Upper lobe of left lung (tissue), 6 donors: Measurements from ENCODE around the gene BLOC1S5. TPM values are rescaled to one million over a fixed set of nuclear protein-coding genes. Genes with fewer than 3 reads are reported as not detected.

Experiments used
- ATAC-seq, 2 donors: fragments of 200-7000 bp; cut with Tn5 transposase; one replicate each; pipeline ENCODE4 v1.9.1; 2022; ENCODE audit warnings: mild to moderate bottlenecking in 2 of 2, moderate library complexity in 2 of 2; ENCODE audit not compliant: low FRiP score in 2 of 2
- DNase-seq, 2 donors: peaks; one replicate each; pipeline ENCODE4 v3.0.0-alpha.2; 2019 to 2020
- H3K27ac ChIP-seq, 4 donors: fragments of 200-600 bp; sonication (generic); one replicate each; pipeline ENCODE4 v1.5.1; 2016 to 2019
- H3K27me3 ChIP-seq, 4 donors: fragments of 200-600 bp; sonication (generic); one replicate each; pipeline ENCODE4 v1.5.1; 2017 to 2019
- H3K36me3 ChIP-seq, 4 donors: fragments of 200-600 bp; sonication (generic); one replicate each; pipeline ENCODE4 v1.5.1; 2016 to 2019
- H3K4me1 ChIP-seq, 4 donors: fragments of 200-600 bp; sonication (generic); one replicate each; pipeline ENCODE4 v1.5.1; 2018 to 2019
- H3K4me3 ChIP-seq, 4 donors: fragments of 200-600 bp; sonication (generic); one replicate each; pipeline ENCODE4 v1.5.1; 2017 to 2019; ENCODE audit warnings: mild to moderate bottlenecking in 2 of 4, moderate library complexity in 1 of 4
- H3K9me3 ChIP-seq, 4 donors: fragments of 200-600 bp; sonication (generic); one replicate each; pipeline ENCODE4 v1.5.1; 2018 to 2019
- EP300 ChIP-seq, 4 donors: sonication (generic); formaldehyde crosslinking; IDR thresholded peaks; one replicate each; pipeline ENCODE4 v1.5.1; 2017; ENCODE audit warnings: antibody characterized with exemption in 4 of 4, control low read depth in 2 of 4
- POLR2A ChIP-seq, 4 donors: fragments of 450-650 bp; IDR thresholded peaks; one replicate each; pipeline ENCODE4 v1.5.1; 2016 to 2017; ENCODE audit warnings: antibody characterized with exemption in 4 of 4, mild to moderate bottlenecking in 2 of 4
- POLR2AphosphoS5 ChIP-seq, 2 donors: sonication (generic); formaldehyde crosslinking; IDR thresholded peaks; one replicate each; pipeline ENCODE4 v1.5.1; 2017; ENCODE audit warnings: antibody characterized with exemption in 2 of 2
- WGBS, 2 donors: methylation state at CpG; one replicate each; pipeline ENCODE4 v1.1.5; 2017 to 2018; 5-methylcytosine and 5-hydroxymethylcytosine counted together
- total RNA-seq, 6 donors: library from RNA; depleted of rRNA in 4 of 6; stranded (reverse); fragments of >200 nt in 4 of 6; gene quantifications; one replicate each; pipeline versions ENCODE4 v1.1.0 to v1.2.1, GENCODE V29; 2016 to 2021
- TF ChIP-seq, protein P1 (sequence below), 6 experiments: fragments of 450-650 bp in 4 of 6; fragments of 200-600 bp in 2 of 6; sonication (generic) in 2 of 6; IDR thresholded peaks; one replicate each; pipeline ENCODE4 v1.5.1; 2016 to 2019; ENCODE audit warnings: antibody characterized with exemption in 6 of 6
- donor health status: DM: no; HTN: no; CAD: no; lungs with moderate emphysema.
- donor health status: DM: no; HTN: yes; CAD: no; lungs with severe emphysema.

Gene BLOC1S5
- total RNA-seq, 6 donors from 2014 or later = 10.0 to 15.0 (median 11.9) TPM

DNA sequence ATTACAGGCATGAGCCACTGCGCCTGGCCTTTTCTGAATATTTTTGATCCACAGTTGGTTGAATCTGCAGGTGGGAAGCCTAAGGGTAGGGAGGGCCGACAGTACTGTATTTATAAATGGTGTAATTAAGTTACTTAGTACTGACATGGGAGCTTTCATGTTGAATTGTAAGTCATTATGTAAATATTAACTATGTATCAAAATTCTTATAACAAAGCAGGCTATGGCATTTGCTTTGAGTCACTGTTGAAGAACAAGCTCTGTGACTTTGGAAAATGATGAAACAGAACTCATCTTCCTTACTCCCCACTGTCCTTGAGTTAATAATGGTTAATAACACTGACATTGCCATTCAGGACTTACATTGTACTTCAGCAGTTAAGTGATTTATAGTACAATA lies 90.6 kb downstream of the BLOC1S5 start:
- ATAC-seq = no peak
- peaks cover 17 to 32% (median 23%) of the 10 kb centered on the region in 4 donors for H3K4me1 ChIP-seq
- 81 to 86% methylated on average over 2 of the region's 2 CpGs for WGBS, 2 donors
- no peak for TF ChIP-seq POLR2AphosphoS5 (IDR thresholded peaks at IDR 0.05)
- TF ChIP-seq EP300 (IDR thresholded peaks at IDR 0.05) = no peak
- TF ChIP-seq, protein P1, sequence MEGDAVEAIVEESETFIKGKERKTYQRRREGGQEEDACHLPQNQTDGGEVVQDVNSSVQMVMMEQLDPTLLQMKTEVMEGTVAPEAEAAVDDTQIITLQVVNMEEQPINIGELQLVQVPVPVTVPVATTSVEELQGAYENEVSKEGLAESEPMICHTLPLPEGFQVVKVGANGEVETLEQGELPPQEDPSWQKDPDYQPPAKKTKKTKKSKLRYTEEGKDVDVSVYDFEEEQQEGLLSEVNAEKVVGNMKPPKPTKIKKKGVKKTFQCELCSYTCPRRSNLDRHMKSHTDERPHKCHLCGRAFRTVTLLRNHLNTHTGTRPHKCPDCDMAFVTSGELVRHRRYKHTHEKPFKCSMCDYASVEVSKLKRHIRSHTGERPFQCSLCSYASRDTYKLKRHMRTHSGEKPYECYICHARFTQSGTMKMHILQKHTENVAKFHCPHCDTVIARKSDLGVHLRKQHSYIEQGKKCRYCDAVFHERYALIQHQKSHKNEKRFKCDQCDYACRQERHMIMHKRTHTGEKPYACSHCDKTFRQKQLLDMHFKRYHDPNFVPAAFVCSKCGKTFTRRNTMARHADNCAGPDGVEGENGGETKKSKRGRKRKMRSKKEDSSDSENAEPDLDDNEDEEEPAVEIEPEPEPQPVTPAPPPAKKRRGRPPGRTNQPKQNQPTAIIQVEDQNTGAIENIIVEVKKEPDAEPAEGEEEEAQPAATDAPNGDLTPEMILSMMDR (IDR thresholded peaks at IDR 0.05) = no peak
- no peak for TF ChIP-seq POLR2A (IDR thresholded peaks at IDR 0.05)
- DNase-seq = no peak
- H3K27ac ChIP-seq = no peak overlapping the region
- no peaks in the 10 kb centered on the region for H3K36me3 ChIP-seq
- H3K4me3 ChIP-seq = no peak overlapping the region
- H3K27me3 ChIP-seq = no peaks in the 10 kb centered on the region
- H3K9me3 ChIP-seq = peaks cover 0 to 8% (median 1%) of the 10 kb centered on the region in 4 donors

DNA sequence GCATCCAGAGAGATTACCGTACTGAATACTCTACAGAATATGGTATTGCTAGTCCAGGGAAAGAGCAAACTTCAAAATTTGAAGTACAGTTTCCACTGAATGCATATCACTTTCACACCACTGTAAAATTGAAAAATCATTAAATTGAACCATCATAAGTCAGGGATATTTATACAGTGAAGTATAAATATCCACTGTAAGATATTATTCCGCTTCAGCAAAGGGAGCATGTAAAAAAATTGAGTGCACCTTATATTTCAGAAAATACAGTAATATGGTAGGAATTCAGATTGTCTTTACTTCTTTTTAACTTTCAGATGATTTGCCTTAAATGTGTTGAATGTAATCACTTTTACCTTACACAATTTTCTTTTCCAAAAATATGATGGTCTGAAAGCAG lies 92.7 kb downstream of the BLOC1S5 start:
- DNase-seq = no peak
- TF ChIP-seq POLR2A (IDR thresholded peaks at IDR 0.05) = no peak
- no peak for TF ChIP-seq EP300 (IDR thresholded peaks at IDR 0.05)
- TF ChIP-seq POLR2AphosphoS5 (IDR thresholded peaks at IDR 0.05) = no peak
- TF ChIP-seq, protein P1 (IDR thresholded peaks at IDR 0.05) = no peak
- Histone ChIP-seq H3K4me3 (no peak overlapping the region), H3K36me3 (no peaks in the 10 kb centered on the region), H3K27me3 (no peaks in the 10 kb centered on the region), H3K4me1 (peaks cover 17 to 28% (median 22%) of the 10 kb centered on the region in 4 donors), H3K9me3 (peaks cover 0 to 8% (median 1%) of the 10 kb centered on the region in 4 donors), H3K27ac (no peak overlapping the region)
- ATAC-seq = no peak
- WGBS, 2 donors = 100% methylated on average over 2 of the region's 2 CpGs

DNA sequence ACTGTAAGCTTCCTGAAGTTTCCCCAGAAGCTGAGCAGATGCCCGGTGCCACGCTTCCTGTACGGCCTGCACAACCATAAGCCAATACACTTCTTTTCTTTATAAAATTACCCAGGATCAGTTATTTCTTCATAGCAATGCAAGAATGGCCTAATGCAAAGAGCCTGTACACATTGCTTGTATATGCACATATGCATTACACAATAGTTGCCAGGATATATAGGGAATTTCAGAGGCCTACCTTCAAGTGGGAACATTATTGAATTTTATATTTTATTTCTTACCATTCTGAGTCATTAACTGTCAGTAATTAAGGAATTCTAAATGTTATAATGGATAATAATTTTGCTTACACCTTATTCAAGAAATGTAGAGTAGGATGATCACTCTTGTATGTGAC lies 93.6 kb downstream of the BLOC1S5 start:
- no peak overlapping the region for H3K4me3 ChIP-seq
- WGBS, 2 donors = 85 to 100% methylated on average over 3 of the region's 3 CpGs
- no peaks in the 10 kb centered on the region for H3K27me3 ChIP-seq
- peaks cover 11 to 19% (median 14%) of the 10 kb centered on the region in 4 donors for H3K4me1 ChIP-seq
- H3K9me3 ChIP-seq = peaks cover 0 to 8% (median 1%) of the 10 kb centered on the region in 4 donors
- TF ChIP-seq, protein P1 (IDR thresholded peaks at IDR 0.05) = no peak
- TF ChIP-seq EP300 (IDR thresholded peaks at IDR 0.05) (no peak), POLR2A (IDR thresholded peaks at IDR 0.05) (no peak), POLR2AphosphoS5 (IDR thresholded peaks at IDR 0.05) (no peak)
- H3K27ac ChIP-seq = no peak overlapping the region
- DNase-seq (no peak), ATAC-seq (no peak)
- no peaks in the 10 kb centered on the region for H3K36me3 ChIP-seq

Other genes starting within 250 kb of the BLOC1S5 start
- gene TXNDC5, start 153.6 kb downstream of the BLOC1S5 start, total RNA-seq = 100 to 1,000 TPM in 4 of 6 donors, 10 to 100 TPM in 2; 52.4 to 177 (median 132) TPM
- gene EEF1E1, start 38.2 kb upstream of the BLOC1S5 start, total RNA-seq = 10 to 100 TPM in 4 of 6 donors, 1 to 10 TPM in 2; 7.7 to 59.9 (median 15.3) TPM